Brain microvascular endothelial cell (primary cell): ENCODE results near the gene OLFM2.

Experiments
- DNase-seq: peaks from one replicate; pipeline ENCODE4 v3.0.0-alpha.2; 2020
- H3K27ac ChIP-seq: fragments of 250-450 bp; sonication (Bioruptor Pico); 2 replicates; pipeline ENCODE4 v1.5.1; 2020; ENCODE audit warnings: mild to moderate bottlenecking, moderate library complexity
- H3K27me3 ChIP-seq: fragments of 250-450 bp; sonication (Bioruptor Pico); replicated peaks from 2 replicates; pipeline ENCODE4 v1.5.1; 2020; ENCODE audit warnings: mild to moderate bottlenecking
- H3K36me3 ChIP-seq: fragments of 250-450 bp; sonication (Bioruptor Pico); replicated peaks from 2 replicates; pipeline ENCODE4 v1.5.1; 2020; ENCODE audit warnings: mild to moderate bottlenecking
- H3K4me3 ChIP-seq: 2 replicates; pipeline ENCODE4 v1.5.1; 2011; ENCODE audit warnings: low read depth, mild to moderate bottlenecking, control low read depth, low read length, moderate library complexity
- CTCF ChIP-seq: IDR thresholded peaks from 2 replicates; pipeline ENCODE4 v1.5.1; 2011; ENCODE audit warnings: low read depth, mild to moderate bottlenecking, moderate library complexity, low read length, control low read depth, inconsistent platforms; ENCODE audit errors: missing control alignments
- in situ Hi-C: cut with HindIII; loops from 2 replicates; pipeline ENCODE4 v1.10.0; 2017; ENCODE audit warnings: low sequenced_read_pairs, low pct_ligation_motif_present

Gene OLFM2

DNA sequence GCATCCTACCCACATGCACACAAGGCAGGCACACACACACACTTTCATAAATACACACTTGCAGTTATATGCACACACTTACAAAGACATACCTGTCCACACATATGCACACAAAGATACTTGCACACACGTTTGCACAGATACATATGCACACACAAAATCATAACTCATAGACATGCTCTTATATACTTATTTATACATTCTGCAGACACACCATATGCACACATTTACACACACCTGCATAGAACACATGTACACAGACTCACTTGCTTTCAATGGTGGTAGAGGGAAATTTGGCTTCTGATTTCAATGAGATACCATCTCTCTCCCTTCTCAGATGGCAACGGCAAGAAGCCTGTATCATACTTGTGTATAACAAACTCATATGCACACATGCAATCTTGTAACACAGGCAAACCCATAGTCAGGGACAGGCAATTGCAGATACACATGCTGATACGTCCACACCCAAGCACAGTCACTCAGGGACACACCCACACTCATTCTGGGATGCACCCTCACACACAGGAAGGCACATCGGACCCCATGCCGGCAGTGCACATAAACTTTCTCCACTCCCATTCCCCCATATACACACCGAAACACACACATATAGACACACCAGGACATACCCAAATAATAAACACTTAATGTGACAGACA lies 24.7 kb downstream of the OLFM2 start:
- in situ Hi-C loops = no loop called here
- H3K36me3 ChIP-seq = no peaks in the 10 kb centered on the region
- H3K27ac ChIP-seq = no peak overlapping the region
- H3K4me3 ChIP-seq = no peak overlapping the region
- no peak for TF ChIP-seq CTCF
- H3K27me3 ChIP-seq = peaks cover 5% of the 10 kb centered on the region
- no peak for DNase-seq

GRCh38 chr19:9910625-9911024 lies 25.7 kb downstream of the OLFM2 start:
- Histone ChIP-seq H3K27me3 (peaks cover 5% of the 10 kb centered on the region), H3K4me3 (no peak overlapping the region), H3K27ac (no peak overlapping the region), H3K36me3 (no peaks in the 10 kb centered on the region)
- no peak for TF ChIP-seq CTCF
- no peak for DNase-seq
- in situ Hi-C loops = no loop called here

DNA sequence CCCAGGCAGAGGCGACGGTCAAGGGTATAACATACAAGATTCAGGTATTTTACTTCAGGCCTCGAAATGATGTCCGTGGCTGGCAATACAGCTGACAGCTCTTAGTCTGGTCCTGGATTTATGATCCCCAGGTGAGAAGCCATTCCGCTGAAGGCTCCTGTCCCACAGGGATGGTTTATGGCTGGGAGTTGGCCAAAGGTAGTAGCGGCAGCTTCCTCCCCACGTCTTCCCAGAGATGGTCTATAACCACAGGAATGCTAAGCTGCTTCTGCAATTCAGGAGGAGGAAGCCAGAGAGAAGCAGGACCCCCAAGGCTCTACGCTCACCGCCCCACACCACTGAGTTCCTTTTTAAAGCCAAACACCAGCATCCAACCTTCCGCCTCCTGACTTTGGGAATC lies 27.1 kb downstream of the OLFM2 start:
- no peak overlapping the region for H3K4me3 ChIP-seq
- TF ChIP-seq CTCF = no peak
- peaks cover 5% of the 10 kb centered on the region for H3K27me3 ChIP-seq
- no peak for DNase-seq
- no peak overlapping the region for H3K27ac ChIP-seq
- no peaks in the 10 kb centered on the region for H3K36me3 ChIP-seq
- in situ Hi-C loops = no loop called here

- no peak overlapping the region for H3K4me3 ChIP-seq
- no peaks in the 10 kb centered on the region for H3K27me3 ChIP-seq
- H3K36me3 ChIP-seq = no peaks in the 10 kb centered on the region
- no peak for TF ChIP-seq CTCF
- no peak for DNase-seq
- in situ Hi-C loops = no loop called here
- no peak overlapping the region for H3K27ac ChIP-seq
These were observed 29.7 kb downstream of the OLFM2 start for GRCh38 chr19:9906475-9907087.

- no peaks in the 10 kb centered on the region for H3K27me3 ChIP-seq
- no peaks in the 10 kb centered on the region for H3K36me3 ChIP-seq
- TF ChIP-seq CTCF = no peak
- in situ Hi-C loops = no loop called here
- no peak overlapping the region for H3K27ac ChIP-seq
- no peak overlapping the region for H3K4me3 ChIP-seq
- DNase-seq = no peak
These were observed 33.0 kb downstream of the OLFM2 start for GRCh38 chr19:9903336-9903735.

GRCh38 chr19:9901642-9902041 lies 34.7 kb downstream of the OLFM2 start:
- TF ChIP-seq CTCF = no peak
- in situ Hi-C loops = no loop called here
- H3K4me3 ChIP-seq = no peak overlapping the region
- H3K27ac ChIP-seq = no peak overlapping the region
- DNase-seq = no peak
- no peaks in the 10 kb centered on the region for H3K27me3 ChIP-seq
- no peaks in the 10 kb centered on the region for H3K36me3 ChIP-seq
